ENCODE data around the gene LRMDA.

GRCh38 chr10:75435291-75435690, 3.9 kb downstream of the LRMDA start:
- TF ChIP-seq EP300 (IDR thresholded peaks at IDR 0.05; ENCODE audit: borderline replicate concordance): no peak
- TF ChIP-seq CEBPB (IDR thresholded peaks at IDR 0.05): no peak
- TF ChIP-seq REST (IDR thresholded peaks at IDR 0.05; ENCODE audit: low read depth): no peak
- no peak for TF ChIP-seq RAD21 (IDR thresholded peaks at IDR 0.05; ENCODE audit: low read depth)

All from Ishikawa (cell line).